Measurements from ENCODE around the gene PDE4B.

- TF ChIP-seq CTCF (IDR thresholded peaks at IDR 0.05; ENCODE audit: insufficient read depth, low read depth, low read length) (no peak), EZH2 (IDR thresholded peaks at IDR 0.05; ENCODE audit: insufficient read depth, low read length) (no peak)
These were observed 147.4 kb downstream of the PDE4B start for GRCh38 chr1:65940126-65940525.
